ENCODE results near the gene C9orf78.

DNA sequence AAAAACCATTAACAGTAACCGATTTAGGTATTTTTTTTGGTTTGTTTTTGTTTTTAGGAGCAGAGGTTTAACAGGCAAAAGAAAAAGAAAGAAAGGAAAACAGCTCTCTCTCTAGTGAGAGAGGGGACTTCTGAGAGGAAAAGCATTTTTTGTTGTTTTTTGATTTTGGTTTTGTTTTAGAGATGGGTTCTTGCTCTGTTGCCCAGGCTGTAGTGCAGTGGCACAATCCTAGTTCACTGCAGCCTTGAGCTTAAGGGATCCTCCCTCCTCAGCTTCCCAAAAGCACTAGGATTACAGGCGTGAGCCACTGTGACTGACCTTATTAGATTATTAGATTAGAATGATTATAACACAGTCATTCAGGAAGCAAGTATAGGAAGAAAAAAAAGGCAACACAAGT lies 10.3 kb upstream of the C9orf78 start:
- TF ChIP-seq, protein P1, sequence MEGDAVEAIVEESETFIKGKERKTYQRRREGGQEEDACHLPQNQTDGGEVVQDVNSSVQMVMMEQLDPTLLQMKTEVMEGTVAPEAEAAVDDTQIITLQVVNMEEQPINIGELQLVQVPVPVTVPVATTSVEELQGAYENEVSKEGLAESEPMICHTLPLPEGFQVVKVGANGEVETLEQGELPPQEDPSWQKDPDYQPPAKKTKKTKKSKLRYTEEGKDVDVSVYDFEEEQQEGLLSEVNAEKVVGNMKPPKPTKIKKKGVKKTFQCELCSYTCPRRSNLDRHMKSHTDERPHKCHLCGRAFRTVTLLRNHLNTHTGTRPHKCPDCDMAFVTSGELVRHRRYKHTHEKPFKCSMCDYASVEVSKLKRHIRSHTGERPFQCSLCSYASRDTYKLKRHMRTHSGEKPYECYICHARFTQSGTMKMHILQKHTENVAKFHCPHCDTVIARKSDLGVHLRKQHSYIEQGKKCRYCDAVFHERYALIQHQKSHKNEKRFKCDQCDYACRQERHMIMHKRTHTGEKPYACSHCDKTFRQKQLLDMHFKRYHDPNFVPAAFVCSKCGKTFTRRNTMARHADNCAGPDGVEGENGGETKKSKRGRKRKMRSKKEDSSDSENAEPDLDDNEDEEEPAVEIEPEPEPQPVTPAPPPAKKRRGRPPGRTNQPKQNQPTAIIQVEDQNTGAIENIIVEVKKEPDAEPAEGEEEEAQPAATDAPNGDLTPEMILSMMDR (IDR thresholded peaks at IDR 0.05) = no peak
- TF ChIP-seq POLR2A (IDR thresholded peaks at IDR 0.05) = no peak
